ENCODE measurements around the gene RBM3. TPM values are rescaled to one million over a fixed set of nuclear protein-coding genes. Genes with fewer than 3 reads are reported as not detected.
A peak's percentile ranks its signal among the peaks of the same experiment; 100 is the strongest.

RBM3 gene
- total and polyA plus RNA-seq, 4 experiments from 2014 or later: 169 to 282 (median 210) TPM

GRCh38 chrX:48599341-48599740 lies 25.1 kb downstream of the RBM3 start:
- no peaks in the 10 kb centered on the region for H3K9me3 ChIP-seq (ENCODE audit: control insufficient read depth in 1 of 2, low read length in 2 of 2)
- Mint-ChIP-seq H3K4me3 (no peak overlapping the region), H3K27ac (peak overlapping the region in 1 of 7 donors; percentile 47), H3K9me3 (peaks cover 0 to 2% (median 0%) of the 10 kb centered on the region in 8 donors), H3K27me3 (no peaks in the 10 kb centered on the region), H3K4me1 (peaks cover 7 to 17% (median 13%) of the 10 kb centered on the region in 4 donors), H3K36me3 (peaks cover 0 to 18% of the 10 kb centered on the region in 2 donors)
- H3K4me1 ChIP-seq (ENCODE audit: insufficient read depth, low read length): peaks cover 12% of the 10 kb centered on the region
- H3K36me3 ChIP-seq (ENCODE audit: insufficient read depth, low read length): peaks cover 5% of the 10 kb centered on the region
- CTCF ChIA-PET (ENCODE audit: partially characterized antibody): no interaction called here
- intact Hi-C loops (cut with micrococcal nuclease): no loop called here
- no peak overlapping the region for H3K27ac ChIP-seq (ENCODE audit: low read depth, low read length)
- DNase-seq: no peak
- no peaks in the 10 kb centered on the region for H3K27me3 ChIP-seq (ENCODE audit: insufficient read depth, low read length)
- no peak overlapping the region for H3K4me3 ChIP-seq (ENCODE audit: low read length in 2 of 2)
- POLR2A ChIA-PET (ENCODE audit: partially characterized antibody): interaction anchor here (1.7 kb wide), 1 partner anchor 25 kb away, joined by 13 read pairs; the partner anchor contains the start of gene RBM3

GRCh38 chrX:48600226-48600625 lies 25.9 kb downstream of the RBM3 start:
- H3K4me3 Mint-ChIP-seq: no peak overlapping the region
- H3K36me3 ChIP-seq (ENCODE audit: insufficient read depth, low read length): peaks cover 5% of the 10 kb centered on the region

DNA sequence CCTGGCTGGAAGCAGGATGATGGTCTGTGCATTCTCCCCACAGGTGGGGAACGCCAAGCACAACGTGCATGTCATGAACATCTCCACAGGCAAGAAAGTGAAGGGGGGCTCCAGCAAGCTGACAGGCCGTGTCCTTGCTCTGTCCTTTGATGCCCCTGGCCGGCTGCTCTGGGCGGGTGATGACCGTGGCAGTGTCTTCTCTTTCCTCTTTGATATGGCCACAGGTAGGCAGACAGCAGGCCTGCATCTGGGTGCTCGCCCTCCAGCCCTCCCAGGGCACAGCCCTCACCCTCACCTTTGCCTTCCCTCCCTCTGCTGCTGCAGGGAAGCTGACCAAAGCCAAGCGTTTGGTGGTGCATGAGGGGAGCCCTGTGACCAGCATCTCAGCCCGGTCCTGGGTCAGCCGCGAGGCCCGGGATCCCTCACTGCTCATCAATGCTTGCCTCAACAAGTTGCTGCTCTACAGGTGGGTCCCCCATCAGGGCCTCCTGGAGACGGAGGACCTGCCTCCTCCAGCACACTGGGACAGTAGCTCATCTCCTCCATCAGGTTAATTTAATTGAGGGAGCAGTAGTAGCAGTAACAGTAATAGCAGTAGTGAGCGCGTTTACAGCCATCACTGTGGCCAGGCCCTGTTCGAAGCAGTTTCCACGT lies 27.6 kb downstream of the RBM3 start:
- Histone ChIP-seq H3K4me3 (ENCODE audit: low read length in 2 of 2) (no peak overlapping the region), H3K27me3 (ENCODE audit: insufficient read depth, low read length) (no peaks in the 10 kb centered on the region), H3K9me3 (ENCODE audit: control insufficient read depth in 1 of 2, low read length in 2 of 2) (no peaks in the 10 kb centered on the region), H3K4me1 (ENCODE audit: insufficient read depth, low read length) (peaks cover 12% of the 10 kb centered on the region), H3K36me3 (ENCODE audit: insufficient read depth, low read length) (peaks cover 5% of the 10 kb centered on the region), H3K27ac (ENCODE audit: low read depth, low read length) (no peak overlapping the region)
- no peaks in the 10 kb centered on the region for H3K27me3 Mint-ChIP-seq
- H3K4me1 Mint-ChIP-seq: peaks cover 7 to 17% (median 13%) of the 10 kb centered on the region in 4 donors
- H3K4me3 Mint-ChIP-seq: no peak overlapping the region
- ChIA-PET POLR2A (ENCODE audit: partially characterized antibody) (no interaction called here), CTCF (ENCODE audit: partially characterized antibody) (no interaction called here)
- peak overlapping the region in 1 of 7 donors; percentile 17 for H3K27ac Mint-ChIP-seq
- DNase-seq: no peak
- H3K36me3 Mint-ChIP-seq: peaks cover 0 to 18% of the 10 kb centered on the region in 2 donors
- intact Hi-C loops (cut with micrococcal nuclease): no loop called here
- H3K9me3 Mint-ChIP-seq: peaks cover 0 to 2% (median 0%) of the 10 kb centered on the region in 8 donors

More at GRCh38 chrX:48600226-48600625, 25.9 kb downstream of the RBM3 start:
- no peaks in the 10 kb centered on the region for H3K27me3 Mint-ChIP-seq
- Histone ChIP-seq H3K4me3 (ENCODE audit: low read length in 2 of 2) (no peak overlapping the region), H3K27me3 (ENCODE audit: insufficient read depth, low read length) (no peaks in the 10 kb centered on the region), H3K27ac (ENCODE audit: low read depth, low read length) (no peak overlapping the region), H3K4me1 (ENCODE audit: insufficient read depth, low read length) (peaks cover 12% of the 10 kb centered on the region), H3K9me3 (ENCODE audit: control insufficient read depth in 1 of 2, low read length in 2 of 2) (no peaks in the 10 kb centered on the region)
- DNase-seq: no peak
- H3K9me3 Mint-ChIP-seq: peaks cover 0 to 2% (median 0%) of the 10 kb centered on the region in 8 donors
- POLR2A ChIA-PET (ENCODE audit: partially characterized antibody): no interaction called here
- H3K4me1 Mint-ChIP-seq: peaks cover 7 to 17% (median 13%) of the 10 kb centered on the region in 4 donors
- CTCF ChIA-PET (ENCODE audit: partially characterized antibody): no interaction called here
- H3K27ac Mint-ChIP-seq: peak overlapping the region in 1 of 7 donors; percentile 35
- H3K36me3 Mint-ChIP-seq: peaks cover 0 to 18% of the 10 kb centered on the region in 2 donors
- intact Hi-C loops (cut with micrococcal nuclease): no loop called here

DNA sequence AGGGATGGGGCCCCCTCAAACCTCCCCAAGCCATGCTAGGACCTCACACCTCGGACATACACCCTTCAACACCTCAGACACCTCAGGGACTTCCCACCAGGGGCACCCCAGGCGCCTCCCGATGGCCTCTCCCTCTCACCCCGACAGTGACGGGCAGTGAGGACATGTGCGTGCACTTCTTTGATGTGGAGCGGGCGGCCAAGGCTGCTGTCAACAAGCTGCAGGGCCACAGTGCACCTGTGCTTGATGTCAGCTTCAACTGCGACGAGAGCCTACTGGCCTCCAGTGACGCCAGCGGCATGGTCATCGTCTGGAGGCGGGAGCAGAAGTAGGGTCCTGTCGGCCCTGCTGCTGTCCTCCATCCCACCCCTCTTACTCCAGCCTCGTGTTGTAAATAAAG lies 30.4 kb downstream of the RBM3 start:
- Mint-ChIP-seq H3K9me3 (no peaks in the 10 kb centered on the region), H3K36me3 (peaks cover 0 to 5% of the 10 kb centered on the region in 2 donors)

DNA sequence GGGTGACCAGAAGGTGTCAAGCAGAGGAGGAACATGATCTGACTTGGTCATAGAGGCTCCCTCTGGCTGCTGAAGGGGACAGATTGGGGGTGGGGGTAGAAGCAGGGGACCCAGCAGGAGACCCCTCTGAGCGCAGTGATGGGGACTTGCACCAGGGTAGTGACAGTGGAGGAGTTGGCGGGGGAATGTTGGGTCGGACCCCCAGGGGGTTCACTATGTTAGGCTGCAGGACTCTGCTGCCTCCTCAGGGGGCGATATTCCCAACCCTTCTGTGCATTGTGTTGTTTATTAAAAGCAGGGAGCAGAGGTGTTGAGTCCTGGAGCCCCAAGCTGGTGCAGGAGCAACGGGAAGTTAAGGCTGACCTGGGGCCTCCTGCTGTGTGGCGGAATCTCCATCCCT lies 31.8 kb downstream of the RBM3 start:
- CTCF ChIA-PET (ENCODE audit: partially characterized antibody): no interaction called here
- no peak for DNase-seq
- H3K27me3 ChIP-seq (ENCODE audit: insufficient read depth, low read length): no peaks in the 10 kb centered on the region
- Mint-ChIP-seq H3K27me3 (no peaks in the 10 kb centered on the region), H3K4me3 (no peak overlapping the region), H3K27ac (peak overlapping the region in 1 of 7 donors; percentile 2), H3K36me3 (peaks cover 0 to 5% of the 10 kb centered on the region in 2 donors), H3K9me3 (no peaks in the 10 kb centered on the region), H3K4me1 (no peaks in the 10 kb centered on the region)
- H3K9me3 ChIP-seq (ENCODE audit: control insufficient read depth in 1 of 2, low read length in 2 of 2): no peaks in the 10 kb centered on the region
- no peak overlapping the region for H3K27ac ChIP-seq (ENCODE audit: low read depth, low read length)
- H3K36me3 ChIP-seq (ENCODE audit: insufficient read depth, low read length): no peaks in the 10 kb centered on the region
- H3K4me1 ChIP-seq (ENCODE audit: insufficient read depth, low read length): no peaks in the 10 kb centered on the region
- H3K4me3 ChIP-seq (ENCODE audit: low read length in 2 of 2): no peak overlapping the region
- POLR2A ChIA-PET (ENCODE audit: partially characterized antibody): no interaction called here
- intact Hi-C loops (cut with micrococcal nuclease): no loop called here

More for the DNA sequence above, 30.4 kb downstream of the RBM3 start:
- DNase-seq: no peak
- Histone ChIP-seq H3K27me3 (ENCODE audit: insufficient read depth, low read length) (no peaks in the 10 kb centered on the region), H3K36me3 (ENCODE audit: insufficient read depth, low read length) (peaks cover 2% of the 10 kb centered on the region), H3K4me3 (ENCODE audit: low read length in 2 of 2) (no peak overlapping the region), H3K9me3 (ENCODE audit: control insufficient read depth in 1 of 2, low read length in 2 of 2) (no peaks in the 10 kb centered on the region), H3K27ac (ENCODE audit: low read depth, low read length) (no peak overlapping the region), H3K4me1 (ENCODE audit: insufficient read depth, low read length) (no peaks in the 10 kb centered on the region)
- Mint-ChIP-seq H3K4me1 (no peaks in the 10 kb centered on the region), H3K27me3 (no peaks in the 10 kb centered on the region), H3K27ac (no peak overlapping the region), H3K4me3 (no peak overlapping the region)
- POLR2A ChIA-PET (ENCODE audit: partially characterized antibody): no interaction called here
- intact Hi-C loops (cut with micrococcal nuclease): no loop called here
- CTCF ChIA-PET (ENCODE audit: partially characterized antibody): no interaction called here

DNA sequence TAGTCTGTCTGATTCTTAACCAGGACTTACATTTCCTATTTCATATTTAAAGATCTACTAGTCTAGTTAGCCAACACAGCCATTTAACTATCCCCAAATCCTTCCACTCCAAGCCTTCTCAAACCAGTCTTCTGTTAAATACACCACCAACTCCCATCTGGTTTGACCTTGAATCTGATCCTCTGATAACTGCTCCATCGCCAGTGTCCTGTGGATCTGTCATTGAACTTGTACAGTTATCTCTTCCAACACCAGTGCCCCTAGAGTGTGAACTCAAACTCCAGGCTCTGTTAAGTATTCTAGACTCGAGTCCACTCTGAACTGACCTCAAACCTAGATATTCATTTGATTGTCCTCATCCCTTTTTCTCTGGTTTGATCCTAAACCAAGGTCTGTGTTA lies 37.4 kb downstream of the RBM3 start:
- intact Hi-C loops (cut with micrococcal nuclease): no loop called here
- no peak overlapping the region for H3K27ac ChIP-seq (ENCODE audit: low read depth, low read length)
- Mint-ChIP-seq H3K27ac (peak overlapping the region in 1 of 7 donors; percentile 22), H3K9me3 (no peaks in the 10 kb centered on the region), H3K4me1 (no peaks in the 10 kb centered on the region), H3K27me3 (no peaks in the 10 kb centered on the region), H3K4me3 (no peak overlapping the region), H3K36me3 (no peaks in the 10 kb centered on the region)
- no peaks in the 10 kb centered on the region for H3K27me3 ChIP-seq (ENCODE audit: insufficient read depth, low read length)
- H3K36me3 ChIP-seq (ENCODE audit: insufficient read depth, low read length): no peaks in the 10 kb centered on the region
- ChIA-PET POLR2A (ENCODE audit: partially characterized antibody) (no interaction called here), CTCF (ENCODE audit: partially characterized antibody) (no interaction called here)
- H3K4me1 ChIP-seq (ENCODE audit: insufficient read depth, low read length): no peaks in the 10 kb centered on the region
- no peaks in the 10 kb centered on the region for H3K9me3 ChIP-seq (ENCODE audit: control insufficient read depth in 1 of 2, low read length in 2 of 2)
- no peak for DNase-seq
- H3K4me3 ChIP-seq (ENCODE audit: low read length in 2 of 2): no peak overlapping the region

DNA sequence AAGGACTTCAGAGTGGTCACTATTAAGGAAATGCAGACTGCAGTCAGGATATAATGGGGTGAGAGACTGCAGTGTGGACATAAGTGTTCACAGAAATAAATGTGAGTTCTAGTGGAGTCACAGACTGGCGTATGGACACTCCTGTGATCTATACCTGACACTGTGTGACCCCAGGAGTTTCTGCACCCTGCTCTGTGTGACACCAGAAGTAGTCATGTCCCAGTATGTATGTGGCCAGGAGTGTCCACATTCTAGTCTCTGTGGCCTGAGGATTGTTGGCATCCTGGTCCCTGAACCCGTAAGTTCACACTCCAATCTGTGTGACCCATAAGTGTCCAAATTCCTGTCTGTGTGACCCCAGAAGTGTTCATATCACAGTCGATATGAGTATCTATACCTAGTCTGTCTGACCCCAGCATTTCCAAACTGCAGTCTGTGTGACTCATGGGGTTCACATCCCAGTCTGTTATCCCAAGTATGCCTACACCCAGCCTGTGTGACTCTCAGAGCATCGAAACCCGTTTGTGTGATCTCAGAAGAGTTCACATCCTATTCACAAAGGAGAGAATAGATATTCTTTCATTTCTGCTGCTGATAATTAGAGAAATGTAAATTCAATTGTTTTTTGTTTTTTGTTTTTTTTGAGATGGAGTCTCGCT lies 39.3 kb downstream of the RBM3 start:
- peaks cover 0 to 3% of the 10 kb centered on the region in 2 donors for H3K27me3 Mint-ChIP-seq
- no peak overlapping the region for H3K27ac Mint-ChIP-seq
- CTCF ChIA-PET (ENCODE audit: partially characterized antibody): no interaction called here
- Histone ChIP-seq H3K4me1 (ENCODE audit: insufficient read depth, low read length) (no peaks in the 10 kb centered on the region), H3K36me3 (ENCODE audit: insufficient read depth, low read length) (no peaks in the 10 kb centered on the region), H3K27ac (ENCODE audit: low read depth, low read length) (no peak overlapping the region), H3K9me3 (ENCODE audit: control insufficient read depth in 1 of 2, low read length in 2 of 2) (no peaks in the 10 kb centered on the region), H3K27me3 (ENCODE audit: insufficient read depth, low read length) (no peaks in the 10 kb centered on the region), H3K4me3 (ENCODE audit: low read length in 2 of 2) (no peak overlapping the region)
- no peak for DNase-seq
- H3K36me3 Mint-ChIP-seq: no peaks in the 10 kb centered on the region
- H3K4me1 Mint-ChIP-seq: peaks cover 0 to 1% (median 0%) of the 10 kb centered on the region in 4 donors
- H3K9me3 Mint-ChIP-seq: no peaks in the 10 kb centered on the region
- POLR2A ChIA-PET (ENCODE audit: partially characterized antibody): no interaction called here
- no peak overlapping the region for H3K4me3 Mint-ChIP-seq
- intact Hi-C loops (cut with micrococcal nuclease): no loop called here
